ENCODE data around the gene FMO2.
"Not testable (repeated sequence)": the region's sequence is repeated elsewhere in the genome, so short reads cannot be mapped to it uniquely, and the experiment has no call there.

FMO2 gene

GRCh38 chr1:171222936-171223335, 37.8 kb downstream of the FMO2 start:
- H3K4me3 ChIP-seq (ENCODE audit: low read depth, low read length) = no peak overlapping the region
- no peak for DNase-seq (ENCODE audit: low read depth)
- TF ChIP-seq CTCF (IDR thresholded peaks at IDR 0.05; ENCODE audit: control insufficient read depth, extremely low read depth, insufficient read depth) = no peak

GRCh38 chr1:171224257-171224656, 39.2 kb downstream of the FMO2 start:
- DNase-seq (ENCODE audit: low read depth) = peak; percentile 74
- H3K4me3 ChIP-seq (ENCODE audit: low read depth, low read length) = not testable (repeated sequence)

- H3K4me3 ChIP-seq (ENCODE audit: low read depth, low read length) = no peak overlapping the region
- peak; percentile 60 for DNase-seq (ENCODE audit: low read depth)
- TF ChIP-seq CTCF (IDR thresholded peaks at IDR 0.05; ENCODE audit: control insufficient read depth, extremely low read depth, insufficient read depth) = peak; percentile 92
Measured at GRCh38 chr1:171226747-171227370, 41.8 kb downstream of the FMO2 start.

- H3K4me3 ChIP-seq (ENCODE audit: low read depth, low read length) = no peak overlapping the region
- no peak for DNase-seq (ENCODE audit: low read depth)
- TF ChIP-seq CTCF (IDR thresholded peaks at IDR 0.05; ENCODE audit: control insufficient read depth, extremely low read depth, insufficient read depth) = no peak
Measured at GRCh38 chr1:171231326-171231725, 46.2 kb downstream of the FMO2 start.

GRCh38 chr1:171233183-171233582, 48.1 kb downstream of the FMO2 start:
- TF ChIP-seq CTCF (IDR thresholded peaks at IDR 0.05; ENCODE audit: control insufficient read depth, extremely low read depth, insufficient read depth) = no peak
- H3K4me3 ChIP-seq (ENCODE audit: low read depth, low read length) = no peak overlapping the region
- DNase-seq (ENCODE audit: low read depth) = no peak

GRCh38 chr1:171236231-171236630, 51.1 kb downstream of the FMO2 start:
- H3K4me3 ChIP-seq (ENCODE audit: low read depth, low read length); DNase-seq (ENCODE audit: low read depth): not testable (repeated sequence)

- H3K4me3 ChIP-seq (ENCODE audit: low read depth, low read length) = no peak overlapping the region
- no peak for TF ChIP-seq CTCF (IDR thresholded peaks at IDR 0.05; ENCODE audit: control insufficient read depth, extremely low read depth, insufficient read depth)
- DNase-seq (ENCODE audit: low read depth) = no peak
Measured at GRCh38 chr1:171243878-171244277, 58.8 kb downstream of the FMO2 start.

GRCh38 chr1:171245458-171246064, 60.5 kb downstream of the FMO2 start:
- no peak for DNase-seq (ENCODE audit: low read depth)
- H3K4me3 ChIP-seq (ENCODE audit: low read depth, low read length) = no peak overlapping the region
- TF ChIP-seq CTCF (IDR thresholded peaks at IDR 0.05; ENCODE audit: control insufficient read depth, extremely low read depth, insufficient read depth) = peak; percentile 77
